NCI-H146 treated with DMSO at 0.1 percent for 48 hours (cell line): ENCODE data around the gene DENND2A.
"Not testable (repeated sequence)": the region's sequence is repeated elsewhere in the genome, so short reads cannot be mapped to it uniquely, and the experiment has no call there.

Source experiments
- DNase-seq: peaks from one replicate; lab custom pipeline; 2025; ENCODE audit not compliant: unreplicated experiment; lab: John Stamatoyannopoulos, UW

The DENND2A gene

GRCh38 chr7:140517546-140518369, 122.9 kb downstream of the DENND2A start:
- peak; percentile 53 for DNase-seq

DNA sequence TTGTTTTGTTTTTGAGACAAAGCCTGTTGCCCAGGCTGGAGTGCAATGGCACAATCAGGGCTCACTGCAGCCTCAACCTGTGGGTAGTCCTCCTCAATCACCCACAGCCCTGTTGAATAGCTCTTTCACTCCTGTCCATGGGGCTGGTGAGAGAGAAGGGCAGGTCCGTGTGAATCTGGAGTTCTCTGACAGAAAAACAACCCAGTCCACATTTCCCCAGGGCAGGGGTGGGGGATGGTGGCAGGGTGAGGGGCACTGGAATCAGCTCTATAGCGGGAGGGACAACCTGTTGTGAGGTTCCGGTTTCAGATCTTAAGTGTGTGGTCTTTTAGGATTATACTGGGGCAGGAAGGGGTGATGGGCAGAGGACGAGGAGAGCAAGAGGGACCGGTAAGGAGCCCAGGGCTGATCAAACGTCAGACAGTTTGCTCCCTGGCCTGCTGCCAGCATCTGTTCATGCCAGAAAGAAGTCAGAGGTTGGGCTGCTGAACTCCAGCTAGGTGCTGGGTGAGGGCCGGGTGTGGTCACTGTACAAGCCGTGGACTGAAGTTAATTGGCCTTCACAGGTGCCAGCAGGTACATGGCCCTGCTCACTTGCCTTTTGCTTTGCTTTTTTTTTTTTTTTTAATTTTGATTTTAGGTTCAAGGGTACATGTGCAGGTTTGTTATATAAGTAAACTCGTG, 128.2 kb downstream of the DENND2A start:
- peak; percentile 50 for DNase-seq

DNA sequence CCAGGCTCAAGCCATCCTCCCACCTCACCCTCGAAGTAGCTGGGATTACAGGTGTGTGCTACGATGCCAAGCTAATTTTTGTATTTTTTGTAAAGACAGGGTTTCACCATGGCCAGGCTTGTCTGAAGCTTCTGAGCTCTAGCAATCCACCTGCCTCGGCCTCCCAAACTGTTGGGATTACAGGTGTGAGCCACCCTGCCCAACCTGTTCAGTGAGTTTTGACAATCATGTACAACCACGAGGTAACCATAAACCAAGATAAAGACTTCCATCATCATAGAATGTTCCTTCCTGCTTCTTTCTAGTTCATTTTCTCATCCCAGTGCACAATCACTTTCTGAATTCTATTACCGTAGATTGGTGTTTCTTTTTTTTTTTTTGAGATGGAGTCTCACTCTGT, 130.8 kb downstream of the DENND2A start:
- DNase-seq, result no peak

GRCh38 chr7:140507556-140507955, 133.1 kb downstream of the DENND2A start:
- DNase-seq, result not testable (repeated sequence)

- DNase-seq, result peak; percentile 98
These were observed 133.7 kb downstream of the DENND2A start for GRCh38 chr7:140506788-140507464.

GRCh38 chr7:140501966-140502365, 138.6 kb downstream of the DENND2A start:
- DNase-seq, result peak; percentile 29

- DNase-seq, result not testable (repeated sequence)
These were observed 142.8 kb downstream of the DENND2A start for GRCh38 chr7:140497807-140498206.

DNA sequence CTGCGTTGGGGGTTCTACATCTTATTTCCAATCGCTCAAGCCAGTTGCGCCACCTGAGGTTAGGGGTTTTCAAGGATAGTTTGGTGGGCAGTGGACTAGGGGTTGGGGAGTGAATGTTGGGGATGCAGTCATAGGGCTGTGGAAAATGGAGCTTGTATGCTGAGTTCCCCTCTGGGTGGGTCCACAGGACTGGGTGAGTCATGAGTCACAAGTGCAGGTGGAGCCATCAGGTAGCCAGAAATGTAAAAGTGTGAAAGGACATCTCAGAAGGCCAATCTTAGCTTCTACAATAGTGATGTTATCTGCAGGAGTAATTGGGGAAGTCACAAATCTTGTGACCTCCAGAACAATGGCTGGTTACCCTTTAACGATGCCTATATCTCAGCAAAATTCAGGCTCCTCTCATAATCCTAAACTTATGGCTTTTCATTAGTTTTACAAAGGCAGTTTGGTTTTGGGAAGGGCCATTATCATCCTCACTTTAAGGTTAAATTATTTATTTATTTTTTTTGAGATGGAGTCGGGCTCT, 143.3 kb downstream of the DENND2A start:
- DNase-seq, result no peak

DNA sequence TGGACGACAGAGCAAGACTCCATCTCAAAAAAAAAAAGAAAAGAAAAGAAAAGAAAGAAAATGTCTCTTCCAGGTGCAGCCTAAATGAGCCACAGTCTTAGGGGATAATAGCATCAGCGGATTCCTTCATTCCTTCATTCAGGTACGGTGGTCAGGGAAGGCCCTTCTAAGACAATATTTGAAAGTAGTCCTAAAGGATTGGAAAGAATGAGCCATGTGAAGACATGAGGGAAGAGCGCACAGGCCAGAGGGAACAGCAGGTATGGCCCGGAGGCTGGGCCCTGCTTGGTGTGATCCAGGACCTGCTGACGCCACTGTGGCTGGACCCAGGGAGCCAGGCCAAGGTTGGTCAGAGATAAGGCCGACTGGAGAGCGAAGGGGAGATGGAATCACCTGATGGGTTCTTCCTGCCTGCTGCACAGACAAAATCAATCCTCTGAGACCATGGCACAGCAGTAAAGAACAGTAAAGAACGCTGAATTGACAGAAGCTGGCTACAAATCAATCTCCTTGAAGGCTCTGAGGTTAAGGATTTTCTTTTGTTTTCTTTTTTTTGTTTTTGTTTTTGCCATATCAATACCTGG, 145.0 kb downstream of the DENND2A start:
- no peak for DNase-seq

DNA sequence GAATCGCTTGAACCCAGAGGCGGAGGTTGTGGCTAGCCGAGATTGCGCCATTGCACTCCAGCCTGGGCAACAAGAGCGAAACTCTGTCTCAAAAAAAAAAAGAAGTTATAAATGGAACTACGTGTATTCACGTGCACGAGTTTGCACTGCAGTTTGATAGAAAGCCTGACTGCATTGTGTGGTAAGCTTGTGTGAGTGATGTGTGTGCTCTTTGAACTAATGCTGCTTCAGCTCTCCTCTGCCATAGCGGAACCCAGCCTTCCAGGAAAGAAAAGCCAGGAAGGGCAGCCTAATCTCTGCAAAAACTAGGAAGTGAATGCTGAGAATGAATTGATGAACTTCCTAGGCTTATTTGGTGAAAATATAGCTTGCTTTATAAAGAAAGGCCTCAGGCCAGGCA, 145.7 kb downstream of the DENND2A start:
- DNase-seq, result no peak

GRCh38 chr7:140489026-140489359, 151.6 kb downstream of the DENND2A start:
- DNase-seq, result no peak

DNA sequence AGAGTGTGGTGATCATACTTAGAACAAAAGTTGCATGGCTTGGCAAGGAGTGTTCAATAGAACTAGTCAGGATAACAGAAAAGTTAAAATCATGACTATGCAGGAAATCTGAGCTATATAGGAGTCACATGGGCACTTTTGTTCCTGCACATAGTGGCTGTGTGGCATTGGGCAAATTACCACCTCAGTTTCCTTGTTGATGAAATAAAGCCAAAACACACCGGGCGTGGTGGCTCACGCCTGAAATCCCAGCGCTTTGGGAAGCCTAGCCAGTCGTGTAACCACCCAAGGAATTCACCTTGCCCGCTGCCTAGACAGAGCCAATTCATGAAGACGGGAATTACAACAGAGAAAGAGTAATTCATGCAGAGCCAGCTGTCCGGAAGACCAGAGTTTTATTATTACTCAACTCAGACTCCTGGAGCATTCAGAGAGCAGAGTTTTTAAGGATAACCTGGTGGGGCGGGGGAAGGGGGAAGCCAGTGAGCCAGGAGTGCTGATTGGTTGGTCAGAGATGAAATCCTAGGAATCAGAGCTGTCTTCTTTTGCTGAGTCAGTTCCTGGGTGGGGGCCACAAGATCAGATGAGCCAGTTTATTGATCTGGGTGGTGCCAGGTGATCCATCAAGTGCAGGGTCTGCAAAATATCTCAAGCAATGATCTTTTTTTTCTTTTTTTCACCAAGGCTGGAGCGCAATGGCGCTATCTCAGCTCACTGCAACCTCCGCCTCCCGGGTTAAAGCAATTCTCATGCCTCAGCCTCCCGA, 154.9 kb downstream of the DENND2A start:
- no peak for DNase-seq

- no peak for DNase-seq
These were observed 155.6 kb downstream of the DENND2A start for GRCh38 chr7:140484951-140485499.

- no peak for DNase-seq
These were observed 156.1 kb downstream of the DENND2A start for GRCh38 chr7:140484479-140484878.

- no peak for DNase-seq
These were observed 160.9 kb downstream of the DENND2A start for GRCh38 chr7:140479739-140480084.

DNA sequence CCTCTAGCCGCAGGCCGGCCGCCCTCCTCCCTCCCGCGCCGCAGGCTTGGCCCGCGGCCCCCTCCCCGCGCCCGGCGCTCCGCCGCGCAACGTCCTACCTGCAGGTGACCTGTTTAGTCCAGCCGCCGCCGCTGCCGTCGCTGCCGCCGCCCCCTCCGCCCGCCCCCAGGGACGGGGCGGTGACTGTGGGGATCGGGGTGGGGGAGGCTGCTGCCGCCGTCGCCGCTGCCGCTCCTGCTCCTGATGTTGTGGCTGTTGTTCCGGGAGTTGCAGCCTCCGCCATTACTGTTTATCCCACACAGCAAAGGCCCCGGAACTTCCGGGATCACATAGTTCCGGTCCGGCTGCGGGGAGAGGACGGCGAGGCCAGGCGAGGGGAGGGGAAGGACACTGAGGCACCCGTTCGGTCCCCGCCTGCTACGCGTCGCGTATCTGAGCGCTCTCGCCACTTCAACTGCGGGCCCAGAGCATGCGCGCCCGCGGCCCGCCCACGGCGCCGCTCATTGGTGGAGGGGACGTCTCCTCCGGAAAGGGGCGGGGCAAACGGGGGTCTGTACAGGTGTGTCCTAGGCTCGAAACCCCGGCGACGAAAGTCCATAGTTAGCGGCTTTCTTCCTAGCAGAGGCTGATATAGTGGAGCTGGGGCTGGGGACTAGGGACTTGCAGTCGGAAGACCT, 161.4 kb downstream of the DENND2A start, which contains the start of gene MKRN1:
MKRN1 (minus strand) TSS at position 444 of the 677 bp plus-strand sequence; CDS start at position 283, 161 bp downstream.
- DNase-seq, result peak; percentile 94

DNA sequence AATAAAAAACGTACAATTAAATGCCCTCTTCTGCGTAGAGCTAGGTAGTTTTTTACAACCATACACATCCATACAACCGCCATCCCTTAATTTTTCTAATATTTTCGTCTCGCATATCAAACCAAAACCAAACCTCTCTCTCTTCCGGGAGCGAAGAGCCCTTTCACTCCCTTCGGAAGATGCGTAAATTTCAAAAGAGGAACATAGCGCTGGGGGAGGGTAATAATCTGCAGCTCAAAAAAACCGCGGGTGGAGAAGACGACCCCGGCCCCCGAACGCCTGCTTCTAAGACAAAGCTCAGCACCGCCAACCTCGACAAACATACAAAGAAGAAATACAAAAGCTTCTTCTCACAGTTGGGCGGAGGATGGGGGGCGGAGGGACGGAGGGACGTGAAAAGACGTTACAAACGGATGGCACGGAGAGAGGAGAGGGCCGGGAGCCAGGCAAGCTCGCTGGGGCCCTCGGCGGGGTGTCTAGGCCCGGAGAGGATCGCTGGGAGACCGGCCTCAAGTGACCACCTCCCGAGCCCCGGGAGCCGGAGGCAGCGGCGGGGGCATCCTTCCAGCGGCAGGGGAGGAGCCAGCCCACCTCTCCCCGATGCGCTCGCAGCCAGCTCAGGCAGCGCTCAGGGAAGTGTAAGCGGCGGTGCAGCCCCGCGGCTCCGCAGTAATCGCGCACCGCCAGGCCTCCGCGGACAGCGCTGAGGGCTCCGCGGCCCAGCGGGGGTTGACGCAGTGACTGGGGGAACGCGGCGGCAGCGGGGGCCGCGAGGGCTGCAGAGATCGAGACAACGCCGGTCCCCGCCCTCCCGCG, 162.2 kb downstream of the DENND2A start:
- peak; percentile 51 for DNase-seq

DNA sequence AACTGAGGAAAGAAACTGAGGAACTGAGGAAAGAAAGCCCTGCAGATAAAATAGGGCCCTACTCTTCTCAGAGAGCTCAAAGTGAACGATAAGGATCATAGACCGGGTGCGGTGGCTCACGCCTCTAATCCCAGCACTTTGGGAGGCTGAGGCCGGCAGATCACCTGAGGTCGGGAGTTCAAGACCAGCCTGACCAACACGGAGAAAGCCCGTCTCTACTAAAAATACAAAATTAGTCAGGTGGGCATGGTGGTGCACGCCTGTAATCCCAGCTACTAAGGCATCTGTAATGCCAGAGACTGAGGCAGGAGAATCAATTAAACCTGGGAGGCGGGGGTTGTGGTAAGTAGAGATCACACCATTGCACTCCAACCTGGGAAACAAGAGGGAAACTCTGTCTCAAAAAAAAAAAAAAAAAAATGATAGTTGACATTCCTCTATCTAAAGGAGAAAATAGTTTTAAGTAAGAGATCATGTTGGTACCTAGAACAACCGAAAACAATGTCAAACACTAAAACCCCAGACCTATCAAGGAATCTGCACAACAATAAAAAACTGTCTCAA, 163.8 kb downstream of the DENND2A start:
- DNase-seq, result no peak
